Measurements from ENCODE around the gene LRFN2.

GRCh38 chr6:40346246-40346645 is 240.9 kb downstream of the LRFN2 start:
- TF ChIP-seq, protein P1, sequence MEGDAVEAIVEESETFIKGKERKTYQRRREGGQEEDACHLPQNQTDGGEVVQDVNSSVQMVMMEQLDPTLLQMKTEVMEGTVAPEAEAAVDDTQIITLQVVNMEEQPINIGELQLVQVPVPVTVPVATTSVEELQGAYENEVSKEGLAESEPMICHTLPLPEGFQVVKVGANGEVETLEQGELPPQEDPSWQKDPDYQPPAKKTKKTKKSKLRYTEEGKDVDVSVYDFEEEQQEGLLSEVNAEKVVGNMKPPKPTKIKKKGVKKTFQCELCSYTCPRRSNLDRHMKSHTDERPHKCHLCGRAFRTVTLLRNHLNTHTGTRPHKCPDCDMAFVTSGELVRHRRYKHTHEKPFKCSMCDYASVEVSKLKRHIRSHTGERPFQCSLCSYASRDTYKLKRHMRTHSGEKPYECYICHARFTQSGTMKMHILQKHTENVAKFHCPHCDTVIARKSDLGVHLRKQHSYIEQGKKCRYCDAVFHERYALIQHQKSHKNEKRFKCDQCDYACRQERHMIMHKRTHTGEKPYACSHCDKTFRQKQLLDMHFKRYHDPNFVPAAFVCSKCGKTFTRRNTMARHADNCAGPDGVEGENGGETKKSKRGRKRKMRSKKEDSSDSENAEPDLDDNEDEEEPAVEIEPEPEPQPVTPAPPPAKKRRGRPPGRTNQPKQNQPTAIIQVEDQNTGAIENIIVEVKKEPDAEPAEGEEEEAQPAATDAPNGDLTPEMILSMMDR (conservative IDR thresholded peaks at IDR 0.05; ENCODE audit: low read depth, low read length): no peak
- TF ChIP-seq EZH2 (IDR thresholded peaks at IDR 0.05; ENCODE audit: borderline replicate concordance, low read depth, low read length, poor library complexity, severe bottlenecking): no peak
